ENCODE results near the gene CRTC2.

GRCh38 chr1:153968408-153968807 lies 10.0 kb upstream of the CRTC2 start:
- TF ChIP-seq CTCF (conservative IDR thresholded peaks at IDR 0.05; ENCODE audit: low read depth, low read length) = no peak
- no peak for TF ChIP-seq EZH2 (IDR thresholded peaks at IDR 0.05; ENCODE audit: borderline replicate concordance, low read depth, low read length, poor library complexity, severe bottlenecking)
